Thymus (tissue), 11 donors: ENCODE measurements around the gene SMARCC1. TPM values are rescaled to one million over a fixed set of nuclear protein-coding genes. Genes with fewer than 3 reads are reported as not detected.

Experiments
- DNase-seq, 9 donors: peaks; one replicate each; pipeline ENCODE4 v3.0.0-alpha.2; 2013; ENCODE audit warnings: low spot score in 9 of 9, low read depth in 6 of 9, missing footprints in 1 of 9
- H3K27ac ChIP-seq, 2 donors: one replicate each; pipeline ENCODE4 v1.5.1; 2013; ENCODE audit warnings: control low read depth in 1 of 2, low read depth in 1 of 2, low read length in 1 of 2, mild to moderate bottlenecking in 1 of 2, moderate library complexity in 1 of 2
- H3K27me3 ChIP-seq, 2 donors: one replicate each; pipeline ENCODE4 v1.5.1; 2013; ENCODE audit warnings: low read length in 1 of 2; ENCODE audit not compliant: control insufficient read depth in 2 of 2, insufficient read depth in 1 of 2
- H3K36me3 ChIP-seq, 2 donors: one replicate each; pipeline ENCODE4 v1.5.1; 2013; ENCODE audit warnings: low read length in 1 of 2, mild to moderate bottlenecking in 1 of 2, moderate library complexity in 1 of 2; ENCODE audit not compliant: control insufficient read depth in 2 of 2, insufficient read depth in 2 of 2
- H3K4me1 ChIP-seq, 2 donors: one replicate each; pipeline ENCODE4 v1.5.1; 2013; ENCODE audit warnings: low read length in 2 of 2; ENCODE audit not compliant: control insufficient read depth in 2 of 2, insufficient read depth in 2 of 2
- H3K4me3 ChIP-seq, 2 donors: one replicate each; pipeline ENCODE4 v1.5.1; 2013; ENCODE audit warnings: low read length in 2 of 2, control low read depth in 1 of 2, mild to moderate bottlenecking in 1 of 2
- H3K9me3 ChIP-seq, 2 donors: one replicate each; pipeline ENCODE4 v1.5.1; 2013; ENCODE audit warnings: low read length in 1 of 2, mild to moderate bottlenecking in 1 of 2; ENCODE audit not compliant: control insufficient read depth in 2 of 2, insufficient read depth in 1 of 2
- WGBS: extraction: QIAGEN DNeasy Blood & Tissue Kit; methylation state at CpG from one replicate; pipeline ENCODE4 v1.1.7; 2013; 5-methylcytosine and 5-hydroxymethylcytosine counted together
- polyA plus RNA-seq: library from polyadenylated mRNA; stranded (reverse); fragments of 200-250 nt; gene quantifications from one replicate; pipeline ENCODE4 v1.2.3, GENCODE V29; 2013
- total RNA-seq: library from RNA; stranded (reverse); fragments of 120-200 nt; gene quantifications from one replicate; pipeline ENCODE4 v1.2.4, GENCODE V29; 2013
- donor health status: healthy.

Gene SMARCC1
- total and polyA plus RNA-seq, 2 donors = 19.9 to 35.6 TPM

DNA sequence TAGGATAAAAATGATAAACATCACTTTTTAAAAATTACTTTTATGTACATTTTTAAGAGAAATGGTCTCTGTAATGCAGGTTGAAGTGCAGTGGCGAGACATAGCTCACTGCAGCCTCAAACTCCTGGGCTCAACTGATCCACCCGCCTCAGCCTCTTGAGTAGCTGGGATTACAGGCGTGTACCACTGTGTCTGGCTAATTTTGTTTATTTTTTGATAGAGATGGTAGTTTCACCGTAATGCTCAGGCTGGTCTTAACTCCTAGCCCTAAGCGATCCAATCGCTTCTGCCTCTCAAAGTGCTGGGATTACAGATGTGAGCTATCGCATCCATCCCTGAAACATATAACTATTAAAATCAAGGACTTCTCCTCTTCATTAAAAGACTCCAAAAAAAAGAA, 140.0 kb downstream of the SMARCC1 start:
- peaks cover 24 to 64% of the 10 kb centered on the region in 2 donors for H3K36me3 ChIP-seq
- 98% methylated on average over 7 of the region's 7 CpGs for WGBS
- no peak for DNase-seq

DNA sequence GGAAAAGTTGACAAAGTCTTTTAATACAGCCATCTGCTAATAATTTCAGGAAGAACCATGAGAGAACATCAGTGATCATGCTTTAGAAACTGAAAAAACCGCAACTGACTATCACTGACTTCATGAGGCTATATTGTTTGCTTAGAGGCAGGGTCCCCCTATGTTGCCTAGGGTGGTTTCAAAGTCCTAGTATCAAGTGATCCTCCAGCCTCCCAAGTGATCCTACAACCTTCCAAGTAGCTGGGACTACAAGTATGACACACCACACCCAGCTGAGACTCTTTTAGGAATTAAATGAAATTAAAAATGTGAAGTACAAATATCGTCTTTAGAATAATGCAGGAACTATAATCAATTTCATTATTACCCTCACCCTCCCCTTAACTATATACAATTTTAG, 144.8 kb downstream of the SMARCC1 start:
- no peak overlapping the region for H3K27ac ChIP-seq
- H3K36me3 ChIP-seq = peaks cover 25 to 75% of the 10 kb centered on the region in 2 donors
- 96% methylated on average over 2 of the region's 2 CpGs for WGBS

More for the DNA sequence above, 140.0 kb downstream of the SMARCC1 start:
- no peaks in the 10 kb centered on the region for H3K9me3 ChIP-seq
- H3K4me3 ChIP-seq = no peak overlapping the region
- no peak overlapping the region for H3K27ac ChIP-seq
- no peaks in the 10 kb centered on the region for H3K27me3 ChIP-seq
- no peaks in the 10 kb centered on the region for H3K4me1 ChIP-seq

DNA sequence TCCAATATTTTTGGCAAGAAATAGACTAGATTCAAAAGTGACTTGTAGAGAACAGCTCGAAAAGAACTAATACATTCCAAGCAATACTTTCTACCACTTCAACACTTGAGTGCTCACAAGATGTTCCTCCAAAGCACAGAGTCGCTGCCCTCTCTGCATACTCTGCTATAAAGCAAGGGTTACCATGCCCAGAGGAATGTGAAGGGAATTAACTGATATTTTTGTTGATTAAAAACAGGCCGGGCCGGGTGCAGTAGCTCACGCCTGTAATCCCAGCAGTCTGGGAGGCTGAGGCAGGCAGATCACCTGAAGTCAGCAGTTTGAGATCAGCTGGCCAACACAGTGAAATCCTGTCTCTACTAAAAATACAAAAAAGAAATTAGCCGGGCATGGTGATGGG, 145.5 kb downstream of the SMARCC1 start:
- DNase-seq = no peak
- no peak overlapping the region for H3K4me3 ChIP-seq
- no peak overlapping the region for H3K27ac ChIP-seq
- peaks cover 22 to 78% of the 10 kb centered on the region in 2 donors for H3K36me3 ChIP-seq
- WGBS = 98% methylated on average over 6 of the region's 6 CpGs
- H3K27me3 ChIP-seq = no peaks in the 10 kb centered on the region
- H3K4me1 ChIP-seq = no peaks in the 10 kb centered on the region
- H3K9me3 ChIP-seq = no peaks in the 10 kb centered on the region

More for the DNA sequence above, 144.8 kb downstream of the SMARCC1 start:
- H3K27me3 ChIP-seq = no peaks in the 10 kb centered on the region
- DNase-seq = no peak
- no peaks in the 10 kb centered on the region for H3K4me1 ChIP-seq
- no peak overlapping the region for H3K4me3 ChIP-seq
- no peaks in the 10 kb centered on the region for H3K9me3 ChIP-seq

DNA sequence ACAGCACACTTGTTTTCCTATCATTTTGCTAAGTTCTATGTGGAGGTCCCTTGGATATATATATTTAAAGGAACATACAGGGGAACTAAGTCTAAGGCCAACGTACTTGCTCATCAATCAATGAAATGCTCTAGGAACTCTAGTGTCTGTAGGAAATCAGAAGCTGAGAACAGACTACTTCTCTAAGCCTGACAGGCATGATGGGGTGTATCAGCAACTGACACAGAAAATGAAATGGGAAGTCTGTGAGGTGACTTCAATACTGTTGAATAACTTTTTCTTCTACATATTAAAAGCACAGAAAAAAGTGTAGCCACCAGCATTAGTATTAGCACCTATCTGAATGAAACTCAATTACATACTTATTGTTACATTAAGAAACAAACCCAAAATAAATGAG, 146.2 kb downstream of the SMARCC1 start:
- Histone ChIP-seq H3K27ac (no peak overlapping the region), H3K36me3 (peaks cover 25 to 78% of the 10 kb centered on the region in 2 donors)

DNA sequence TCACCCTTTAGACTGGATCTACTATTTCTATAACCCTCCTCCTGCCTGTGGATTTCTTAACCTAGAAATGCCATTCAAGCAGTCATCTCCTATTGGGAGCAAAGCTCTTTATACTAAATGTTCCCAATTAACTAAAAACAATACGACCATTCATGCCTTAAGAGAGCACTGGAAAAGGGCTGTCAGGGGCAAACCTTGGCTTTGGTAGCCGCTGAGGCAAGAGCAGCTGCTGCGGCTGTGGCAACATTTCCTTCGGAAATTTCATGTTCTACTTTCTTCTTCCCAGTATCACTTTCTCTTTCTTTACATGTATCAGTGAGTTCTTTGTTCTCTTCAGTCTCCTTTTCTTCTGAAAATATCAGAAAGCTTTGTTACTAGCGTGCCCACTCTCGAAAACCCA, 146.7 kb downstream of the SMARCC1 start:
- Histone ChIP-seq H3K4me3 (no peak overlapping the region), H3K27me3 (no peaks in the 10 kb centered on the region), H3K4me1 (no peaks in the 10 kb centered on the region), H3K9me3 (no peaks in the 10 kb centered on the region), H3K36me3 (peaks cover 29 to 83% of the 10 kb centered on the region in 2 donors), H3K27ac (no peak overlapping the region)
- no peak for DNase-seq
- WGBS = 96% methylated on average over 6 of the region's 6 CpGs

More for the DNA sequence above, 146.2 kb downstream of the SMARCC1 start:
- H3K4me3 ChIP-seq = no peak overlapping the region
- H3K27me3 ChIP-seq = no peaks in the 10 kb centered on the region
- WGBS = 97% methylated on average over 1 of the region's 1 CpG
- no peak for DNase-seq
- no peaks in the 10 kb centered on the region for H3K9me3 ChIP-seq
- H3K4me1 ChIP-seq = no peaks in the 10 kb centered on the region

DNA sequence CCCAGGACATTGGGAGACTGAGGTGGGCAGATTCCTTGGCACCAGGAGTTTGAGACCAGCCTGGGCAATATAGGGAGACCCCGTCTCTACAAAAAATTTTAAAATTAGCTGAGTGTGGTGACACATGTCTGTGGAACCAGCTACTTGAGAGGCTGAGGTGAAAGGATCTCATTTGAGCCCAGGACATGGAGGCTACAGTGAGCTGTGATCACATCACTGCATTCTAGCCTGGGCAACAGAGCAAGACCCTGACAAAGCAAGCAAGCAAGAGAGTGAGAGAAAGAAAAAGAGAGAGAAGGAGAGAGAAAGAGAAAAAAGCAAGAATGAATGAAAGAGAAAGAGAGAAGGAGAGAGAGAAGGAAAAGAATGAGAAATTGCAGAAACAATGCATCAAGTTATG, 150.9 kb downstream of the SMARCC1 start:
- H3K36me3 ChIP-seq = peaks cover 40 to 86% of the 10 kb centered on the region in 2 donors
- WGBS = 98% methylated on average over 1 of the region's 1 CpG

DNA sequence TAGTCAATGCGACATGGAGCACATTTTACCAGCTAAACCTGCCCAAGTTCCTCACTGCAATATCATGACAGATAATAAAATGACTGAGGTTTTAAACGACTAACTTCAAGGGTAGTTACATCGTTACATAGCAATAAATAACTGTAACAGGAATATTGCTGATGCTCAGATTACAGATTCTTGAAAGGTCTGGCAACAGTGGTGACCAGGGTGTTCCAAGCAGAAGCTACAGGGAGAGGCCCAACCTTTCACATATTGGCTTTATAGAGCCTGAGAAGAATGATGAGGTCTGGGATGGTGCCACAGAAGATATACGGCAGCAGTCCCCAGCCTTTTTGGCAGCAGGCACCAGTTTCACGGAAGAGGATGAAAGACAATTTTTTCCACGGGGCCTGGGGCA, 151.9 kb downstream of the SMARCC1 start:
- Histone ChIP-seq H3K27me3 (no peaks in the 10 kb centered on the region), H3K36me3 (peaks cover 36 to 78% of the 10 kb centered on the region in 2 donors), H3K4me1 (no peaks in the 10 kb centered on the region), H3K9me3 (no peaks in the 10 kb centered on the region), H3K4me3 (no peak overlapping the region), H3K27ac (no peak overlapping the region)
- 97% methylated on average over 6 of the region's 6 CpGs for WGBS
- no peak for DNase-seq

More for the DNA sequence above, 150.9 kb downstream of the SMARCC1 start:
- Histone ChIP-seq H3K4me1 (no peaks in the 10 kb centered on the region), H3K4me3 (no peak overlapping the region), H3K27me3 (no peaks in the 10 kb centered on the region), H3K9me3 (no peaks in the 10 kb centered on the region), H3K27ac (no peak overlapping the region)
- no peak for DNase-seq

DNA sequence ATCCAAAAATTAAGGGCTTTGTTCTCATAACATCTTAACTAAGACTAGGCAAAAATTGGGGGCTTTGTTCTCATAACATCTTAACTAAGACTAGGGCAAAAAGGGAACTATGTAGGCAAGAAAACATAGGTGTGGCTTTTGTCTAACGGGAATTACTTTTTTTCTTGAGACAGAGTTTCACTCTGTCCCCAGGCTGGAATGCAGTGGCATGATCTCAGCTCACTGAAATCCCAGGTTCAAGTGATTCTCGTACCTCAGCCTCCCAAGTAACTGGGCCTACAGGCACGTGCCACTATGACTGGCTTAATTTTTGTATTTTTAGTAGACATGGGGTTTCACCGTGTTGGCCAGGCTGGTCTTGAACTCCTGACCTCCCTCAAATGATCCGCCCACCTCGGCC, 153.3 kb downstream of the SMARCC1 start:
- DNase-seq = no peak
- Histone ChIP-seq H3K27ac (no peak overlapping the region), H3K36me3 (peaks cover 36 to 80% of the 10 kb centered on the region in 2 donors), H3K9me3 (no peaks in the 10 kb centered on the region), H3K27me3 (no peaks in the 10 kb centered on the region), H3K4me3 (no peak overlapping the region), H3K4me1 (no peaks in the 10 kb centered on the region)
- WGBS = 98% methylated on average over 6 of the region's 6 CpGs

DNA sequence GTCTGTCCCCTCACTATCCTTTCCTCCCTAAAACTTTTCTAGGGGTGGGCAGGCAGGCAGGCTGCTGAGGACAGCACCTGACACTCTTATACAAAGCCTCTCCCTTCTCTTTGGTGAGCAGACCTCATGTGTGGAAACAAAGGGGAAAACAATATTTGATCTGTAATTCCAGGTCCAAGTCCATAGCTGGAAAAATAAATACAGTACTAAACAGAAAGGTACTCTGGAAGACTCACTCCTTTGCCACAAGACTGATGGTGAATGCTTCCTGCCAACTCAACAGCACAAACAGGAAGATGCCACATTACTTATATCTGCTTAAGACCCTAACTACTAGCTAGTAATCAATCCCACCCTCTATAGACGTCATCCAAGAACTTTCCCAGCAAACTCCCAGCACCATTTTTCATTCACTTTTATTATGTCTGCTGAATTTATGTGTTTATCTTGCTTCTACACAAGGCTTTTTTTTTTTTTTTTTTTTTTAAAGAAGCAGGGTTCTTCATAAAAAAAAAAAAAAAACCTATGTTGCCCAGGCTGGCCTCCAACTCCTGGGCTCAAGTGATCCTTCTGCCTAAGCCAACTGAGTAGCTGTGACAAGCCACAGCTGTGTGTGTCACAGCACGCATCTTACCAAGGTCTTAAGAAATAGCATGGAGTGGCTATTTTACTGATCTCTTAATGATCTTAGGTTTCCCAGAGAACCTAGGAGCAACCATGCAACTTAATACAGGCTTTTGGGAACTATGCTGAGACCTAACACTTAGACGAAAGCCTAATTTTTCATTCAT, 158.8 kb downstream of the SMARCC1 start:
- no peak overlapping the region for H3K27ac ChIP-seq
- 98% methylated on average over 3 of the region's 3 CpGs for WGBS
- H3K27me3 ChIP-seq = no peaks in the 10 kb centered on the region
- peaks cover 44 to 82% of the 10 kb centered on the region in 2 donors for H3K36me3 ChIP-seq
- H3K9me3 ChIP-seq = no peaks in the 10 kb centered on the region
- DNase-seq = no peak
- no peaks in the 10 kb centered on the region for H3K4me1 ChIP-seq
- no peak overlapping the region for H3K4me3 ChIP-seq
